ENCODE results near the gene LPP. TPM values are rescaled to one million over a fixed set of nuclear protein-coding genes. Genes with fewer than 3 reads are reported as not detected.

LPP gene
- total and polyA plus RNA-seq, 10 of the 15 experiments (the other 5 are each of a cell fraction or from before 2014, with no cell fraction given), result under 0.01 to 0.62 (median 0.03) TPM

GRCh38 chr3:188661806-188662205 is 507.8 kb downstream of the LPP start:
- POLR2A ChIA-PET, result no interaction called here
- intact Hi-C loops (cut with micrococcal nuclease; ENCODE audit: unreplicated experiment), result loop anchor here (10.0 kb wide), 1 partner anchor 917 kb away; the partner anchor contains the start of gene BCL6
- in situ Hi-C loops (cut with MboI), result no loop called here

More at GRCh38 chr3:188661806-188662205, 507.8 kb downstream of the LPP start:
- CTCF ChIA-PET, result interaction anchor here (2.9 kb wide), 1 partner anchor 922 kb away, joined by 12 read pairs; no protein-coding TSS in a partner anchor
- RAD21 ChIA-PET (ENCODE audit: unreplicated experiment), result no interaction called here
- H3K36me3 ChIP-seq (ENCODE audit: control insufficient read depth in 2 of 2, insufficient read depth in 2 of 2, low read length in 1 of 2), result no peaks in the 10 kb centered on the region
- no peak overlapping the region for H3K9ac ChIP-seq (ENCODE audit: control insufficient read depth, insufficient read depth, low read length)
- H3K4me1 ChIP-seq (ENCODE audit: control insufficient read depth, insufficient read depth, low read length), result no peaks in the 10 kb centered on the region
- H3K27me3 ChIP-seq (replicated peaks in 1 of 2; ENCODE audit: control insufficient read depth in 2 of 2, insufficient read depth in 2 of 2, low read length in 1 of 2), result no peaks in the 10 kb centered on the region; a peak in 1 of 4 replicates
- no peak for TF ChIP-seq MTA3 (IDR thresholded peaks at IDR 0.05; ENCODE audit: borderline replicate concordance, low read length)
- TF ChIP-seq HCFC1 (IDR thresholded peaks at IDR 0.05; ENCODE audit: low read length), result no peak
- TF ChIP-seq MYB (IDR thresholded peaks at IDR 0.05; ENCODE audit: borderline replicate concordance, low read depth, low read length), result no peak
- no peak for TF ChIP-seq MXI1 (IDR thresholded peaks at IDR 0.05; ENCODE audit: low read depth, low read length)
- TF ChIP-seq PAX5 (IDR thresholded peaks at IDR 0.05; ENCODE audit: borderline replicate concordance, low read depth, low read length), result no peak
- TF ChIP-seq RCOR1 (conservative IDR thresholded peaks at IDR 0.05; ENCODE audit: low read depth, low read length), result no peak
- TF ChIP-seq, protein P1, sequence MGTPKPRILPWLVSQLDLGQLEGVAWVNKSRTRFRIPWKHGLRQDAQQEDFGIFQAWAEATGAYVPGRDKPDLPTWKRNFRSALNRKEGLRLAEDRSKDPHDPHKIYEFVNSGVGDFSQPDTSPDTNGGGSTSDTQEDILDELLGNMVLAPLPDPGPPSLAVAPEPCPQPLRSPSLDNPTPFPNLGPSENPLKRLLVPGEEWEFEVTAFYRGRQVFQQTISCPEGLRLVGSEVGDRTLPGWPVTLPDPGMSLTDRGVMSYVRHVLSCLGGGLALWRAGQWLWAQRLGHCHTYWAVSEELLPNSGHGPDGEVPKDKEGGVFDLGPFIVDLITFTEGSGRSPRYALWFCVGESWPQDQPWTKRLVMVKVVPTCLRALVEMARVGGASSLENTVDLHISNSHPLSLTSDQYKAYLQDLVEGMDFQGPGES (IDR thresholded peaks at IDR 0.05), result no peak
- TF ChIP-seq IRF5 (IDR thresholded peaks at IDR 0.05; ENCODE audit: borderline replicate concordance), result no peak
- TF ChIP-seq POU2F2 (IDR thresholded peaks at IDR 0.05; ENCODE audit: borderline replicate concordance, low read depth, low read length), result no peak
- no peak for TF ChIP-seq SP1 (IDR thresholded peaks at IDR 0.05; ENCODE audit: low read depth, low read length)
- H3K79me2 ChIP-seq (ENCODE audit: control insufficient read depth, insufficient read depth, low read length), result no peaks in the 10 kb centered on the region
- H3K4me2 ChIP-seq (ENCODE audit: control insufficient read depth, insufficient read depth), result no peak overlapping the region
- FAIRE-seq (no peak), DNase-seq (ENCODE audit: low read depth, low spot score) (no peak), ATAC-seq (no peak)
- no peak overlapping the region for H3K4me3 ChIP-seq
- H3K9me3 ChIP-seq (replicated peaks; ENCODE audit: control insufficient read depth, insufficient read depth, low read length), result no peaks in the 10 kb centered on the region
- SMC1A ChIA-PET (ENCODE audit: uncharacterized antibody, unreplicated experiment), result no interaction called here
- no TSS peak for BruUV-seq (replicated peaks)
- 67% methylated on average over 2 of the region's 2 CpGs for WGBS (ENCODE audit: insufficient coverage, insufficient replicate concordance, low lambda C conversion rate, missing lambda C conversion rate)
- H4K20me1 ChIP-seq (ENCODE audit: control insufficient read depth, insufficient read depth), result no peaks in the 10 kb centered on the region
- no peak overlapping the region for H2AFZ ChIP-seq (ENCODE audit: control insufficient read depth, low read depth, low read length)
- H3K27ac ChIP-seq (ENCODE audit: control insufficient read depth, insufficient read depth), result no peak overlapping the region

All from GM12878 (cell line).